Uterus (tissue), 4 donors: ENCODE results near the gene ERLIN1. TPM values are rescaled to one million over a fixed set of nuclear protein-coding genes. Genes with fewer than 3 reads are reported as not detected.
A peak's percentile ranks its signal among the peaks of the same experiment; 100 is the strongest.

ENCODE experiments used
- DNase-seq, 2 donors: peaks; one replicate each; pipeline ENCODE4 v3.0.0-alpha.2; 2019 to 2020
- H3K27ac ChIP-seq, 2 donors: fragments of 200-600 bp; sonication (generic); 1 replicate in 1 of 2; 2 replicates in 1 of 2; pipeline ENCODE4 v1.5.1; 2016 to 2018
- H3K27me3 ChIP-seq, 2 donors: fragments of 200-600 bp; sonication (generic); one replicate each; pipeline ENCODE4 v1.5.1; 2018 to 2019; ENCODE audit warnings: control low read depth in 1 of 2
- H3K36me3 ChIP-seq, 2 donors: fragments of 200-600 bp; sonication (generic); one replicate each; pipeline ENCODE4 v1.5.1; 2019; ENCODE audit warnings: control low read depth in 1 of 2
- H3K4me1 ChIP-seq, 2 donors: fragments of 200-600 bp; sonication (generic); one replicate each; pipeline ENCODE4 v1.5.1; 2018 to 2019; ENCODE audit warnings: control low read depth in 1 of 2
- H3K4me3 ChIP-seq, 2 donors: fragments of 200-600 bp; sonication (generic); 1 replicate in 1 of 2; 2 replicates in 1 of 2; pipeline ENCODE4 v1.5.1; 2018 to 2019; ENCODE audit warnings: mild to moderate bottlenecking in 1 of 2
- H3K9me3 ChIP-seq, 2 donors: fragments of 200-600 bp; sonication (generic); one replicate each; pipeline ENCODE4 v1.5.1; 2019; ENCODE audit warnings: control low read depth in 1 of 2
- POLR2A ChIP-seq, 2 donors: fragments of 450-650 bp; IDR thresholded peaks; one replicate each; pipeline ENCODE4 v1.6.1; 2016; ENCODE audit warnings: antibody characterized with exemption in 2 of 2, mild to moderate bottlenecking in 1 of 2, moderate library complexity in 1 of 2
- intact Hi-C: fragments of 100-400 bp; cut with DNase I; formaldehyde crosslinking; loops from one replicate; pipeline ENCODE4 v1.15.1; 2023; ENCODE audit warnings: low total_unique reads
- total RNA-seq, 4 donors: library from RNA; depleted of rRNA in 3 of 4; stranded (reverse); fragments of >200 nt in 3 of 4; gene quantifications; one replicate each; pipeline versions ENCODE4 v1.1.0 to v1.2.4, GENCODE V29; 2014 to 2023
- TF ChIP-seq, protein P1 (sequence below), 4 experiments: fragments of 200-600 bp in 2 of 4; fragments of 450-650 bp in 2 of 4; sonication (generic) in 2 of 4; IDR thresholded peaks; one replicate each; pipeline ENCODE4 v1.5.1; 2016 to 2019; ENCODE audit warnings: antibody characterized with exemption in 4 of 4, mild to moderate bottlenecking in 2 of 4, moderate library complexity in 1 of 4
- donor health status: DM: yes; HTN: yes; CAD: no.

ERLIN1 gene
- total RNA-seq, 4 donors from 2014 or later, result 2.4 to 44.8 (median 16.7) TPM

- DNase-seq, result no peak
- H3K36me3 ChIP-seq, result no peaks in the 10 kb centered on the region
- H3K4me3 ChIP-seq, result no peak overlapping the region
- no peaks in the 10 kb centered on the region for H3K9me3 ChIP-seq
- no peaks in the 10 kb centered on the region for H3K4me1 ChIP-seq
- no peak overlapping the region for H3K27ac ChIP-seq
- intact Hi-C loops, result no loop called here
- no peaks in the 10 kb centered on the region for H3K27me3 ChIP-seq
- TF ChIP-seq, protein P1, sequence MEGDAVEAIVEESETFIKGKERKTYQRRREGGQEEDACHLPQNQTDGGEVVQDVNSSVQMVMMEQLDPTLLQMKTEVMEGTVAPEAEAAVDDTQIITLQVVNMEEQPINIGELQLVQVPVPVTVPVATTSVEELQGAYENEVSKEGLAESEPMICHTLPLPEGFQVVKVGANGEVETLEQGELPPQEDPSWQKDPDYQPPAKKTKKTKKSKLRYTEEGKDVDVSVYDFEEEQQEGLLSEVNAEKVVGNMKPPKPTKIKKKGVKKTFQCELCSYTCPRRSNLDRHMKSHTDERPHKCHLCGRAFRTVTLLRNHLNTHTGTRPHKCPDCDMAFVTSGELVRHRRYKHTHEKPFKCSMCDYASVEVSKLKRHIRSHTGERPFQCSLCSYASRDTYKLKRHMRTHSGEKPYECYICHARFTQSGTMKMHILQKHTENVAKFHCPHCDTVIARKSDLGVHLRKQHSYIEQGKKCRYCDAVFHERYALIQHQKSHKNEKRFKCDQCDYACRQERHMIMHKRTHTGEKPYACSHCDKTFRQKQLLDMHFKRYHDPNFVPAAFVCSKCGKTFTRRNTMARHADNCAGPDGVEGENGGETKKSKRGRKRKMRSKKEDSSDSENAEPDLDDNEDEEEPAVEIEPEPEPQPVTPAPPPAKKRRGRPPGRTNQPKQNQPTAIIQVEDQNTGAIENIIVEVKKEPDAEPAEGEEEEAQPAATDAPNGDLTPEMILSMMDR (IDR thresholded peaks at IDR 0.05), result no peak
- no peak for TF ChIP-seq POLR2A (IDR thresholded peaks at IDR 0.05)
Observed at GRCh38 chr10:100135486-100135885, 50.3 kb downstream of the ERLIN1 start.

DNA sequence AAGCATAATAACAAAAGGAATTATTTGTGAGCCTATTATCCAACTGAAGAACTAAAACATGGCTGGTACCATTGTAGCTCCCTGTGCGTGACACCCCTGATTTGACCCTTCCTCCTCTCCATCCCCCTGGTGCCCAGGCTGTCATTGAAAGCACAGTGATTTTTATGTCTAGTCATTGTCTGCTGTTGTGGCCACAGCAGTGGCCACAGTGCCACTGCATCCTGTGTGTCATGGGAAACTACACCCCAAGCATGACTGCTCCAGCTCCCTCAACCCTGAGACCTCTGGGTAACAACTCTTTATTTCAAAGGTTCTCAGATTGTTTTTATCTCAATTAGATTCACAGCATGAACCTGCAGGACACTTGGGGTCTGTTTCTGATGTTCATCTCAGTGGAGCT, 52.0 kb downstream of the ERLIN1 start:
- Histone ChIP-seq H3K9me3 (no peaks in the 10 kb centered on the region), H3K27ac (no peak overlapping the region), H3K36me3 (no peaks in the 10 kb centered on the region), H3K4me3 (no peak overlapping the region), H3K4me1 (no peaks in the 10 kb centered on the region), H3K27me3 (no peaks in the 10 kb centered on the region)
- DNase-seq, result no peak
- intact Hi-C loops, result no loop called here
- TF ChIP-seq POLR2A (IDR thresholded peaks at IDR 0.05), result no peak
- TF ChIP-seq, protein P1 (IDR thresholded peaks at IDR 0.05), result no peak

GRCh38 chr10:100132427-100132826, 53.4 kb downstream of the ERLIN1 start:
- TF ChIP-seq, protein P1 (IDR thresholded peaks at IDR 0.05), result no peak
- no peak for TF ChIP-seq POLR2A (IDR thresholded peaks at IDR 0.05)

DNA sequence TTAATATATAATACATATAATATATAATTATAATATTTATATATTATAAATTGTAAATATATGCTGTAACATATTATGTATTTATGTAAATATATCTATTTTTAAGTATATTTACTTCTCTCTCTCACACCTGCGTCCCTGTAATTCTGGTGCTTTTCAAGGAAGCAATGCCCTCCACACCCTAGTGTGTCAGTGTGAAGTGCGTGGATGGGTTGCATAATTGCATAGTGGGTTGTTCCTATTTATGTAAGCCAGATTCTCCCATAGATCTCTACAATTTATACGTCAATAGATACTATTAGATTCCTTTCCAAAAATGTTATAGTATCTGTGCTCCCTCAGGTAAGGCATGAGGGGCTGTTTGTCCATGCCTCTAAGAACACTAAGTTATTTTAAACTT, 54.3 kb downstream of the ERLIN1 start:
- H3K9me3 ChIP-seq, result no peaks in the 10 kb centered on the region
- H3K27me3 ChIP-seq, result no peaks in the 10 kb centered on the region
- no peak for TF ChIP-seq POLR2A (IDR thresholded peaks at IDR 0.05)
- no peak overlapping the region for H3K27ac ChIP-seq
- no peaks in the 10 kb centered on the region for H3K4me1 ChIP-seq
- no peak for DNase-seq
- H3K4me3 ChIP-seq, result no peak overlapping the region
- no peaks in the 10 kb centered on the region for H3K36me3 ChIP-seq
- intact Hi-C loops, result no loop called here

More at GRCh38 chr10:100132427-100132826, 53.4 kb downstream of the ERLIN1 start:
- Histone ChIP-seq H3K4me1 (no peaks in the 10 kb centered on the region), H3K36me3 (no peaks in the 10 kb centered on the region), H3K9me3 (no peaks in the 10 kb centered on the region), H3K4me3 (no peak overlapping the region), H3K27me3 (no peaks in the 10 kb centered on the region), H3K27ac (no peak overlapping the region)
- intact Hi-C loops, result no loop called here
- no peak for DNase-seq

GRCh38 chr10:100130831-100131230, 55.0 kb downstream of the ERLIN1 start:
- Histone ChIP-seq H3K27ac (no peak overlapping the region), H3K36me3 (no peaks in the 10 kb centered on the region), H3K4me3 (no peak overlapping the region), H3K9me3 (no peaks in the 10 kb centered on the region), H3K27me3 (no peaks in the 10 kb centered on the region), H3K4me1 (no peaks in the 10 kb centered on the region)
- intact Hi-C loops, result no loop called here
- no peak for DNase-seq
- TF ChIP-seq POLR2A (IDR thresholded peaks at IDR 0.05), result no peak
- TF ChIP-seq, protein P1 (IDR thresholded peaks at IDR 0.05), result no peak

- H3K27ac ChIP-seq, result no peak overlapping the region
- H3K4me3 ChIP-seq, result no peak overlapping the region
- no peaks in the 10 kb centered on the region for H3K36me3 ChIP-seq
- no peaks in the 10 kb centered on the region for H3K9me3 ChIP-seq
- no peaks in the 10 kb centered on the region for H3K27me3 ChIP-seq
- H3K4me1 ChIP-seq, result no peaks in the 10 kb centered on the region
- peak; percentile 16 to 26 for DNase-seq
- TF ChIP-seq POLR2A (IDR thresholded peaks at IDR 0.05), result no peak
- TF ChIP-seq, protein P1 (IDR thresholded peaks at IDR 0.05), result no peak
- intact Hi-C loops, result no loop called here
Observed at GRCh38 chr10:100129424-100129823, 56.4 kb downstream of the ERLIN1 start.
